RWPE2 (cell line): ENCODE data around the gene DHPS.
A peak's percentile ranks its signal among the peaks of the same experiment; 100 is the strongest.

Source experiments
- ATAC-seq: fragments of 200-7000 bp; cut with Tn5 transposase; 3 replicates; pipeline ENCODE4 v1.9.1; 2021; ENCODE audit warnings: low read depth
- DNase-seq: peaks from one replicate; pipeline ENCODE4 v3.0.0-alpha.2; 2020; ENCODE audit warnings: low spot score
- H3K27ac ChIP-seq: fragments of 450-650 bp; 2 replicates; pipeline ENCODE4 v1.5.1; 2017; ENCODE audit warnings: mild to moderate bottlenecking; ENCODE audit not compliant: poor library complexity, severe bottlenecking
- H3K27me3 ChIP-seq: fragments of 250-450 bp; sonication (Bioruptor Pico); 2 replicates; pipeline ENCODE4 v1.5.1; 2021; ENCODE audit warnings: mild to moderate bottlenecking, moderate library complexity; ENCODE audit not compliant: insufficient read depth, poor library complexity, severe bottlenecking
- H3K36me3 ChIP-seq: fragments of 250-450 bp; sonication (Bioruptor Pico); 2 replicates; pipeline ENCODE4 v1.5.1; 2020; ENCODE audit warnings: low read depth, mild to moderate bottlenecking, moderate library complexity
- H3K4me1 ChIP-seq: fragments of 250-450 bp; sonication (Bioruptor Pico); 2 replicates; pipeline ENCODE4 v1.5.1; 2021; ENCODE audit warnings: mild to moderate bottlenecking, moderate library complexity; ENCODE audit not compliant: insufficient read depth, poor library complexity, severe bottlenecking
- H3K4me3 ChIP-seq: fragments of 250-450 bp; sonication (Bioruptor Pico); 2 replicates; pipeline ENCODE4 v1.5.1; 2021; ENCODE audit warnings: mild to moderate bottlenecking, moderate library complexity; ENCODE audit not compliant: severe bottlenecking
- H3K9me3 ChIP-seq: fragments of 250-450 bp; sonication (Bioruptor Pico); 2 replicates; pipeline ENCODE4 v1.5.1; 2021; ENCODE audit warnings: mild to moderate bottlenecking, moderate library complexity; ENCODE audit not compliant: severe bottlenecking
- CTCF ChIP-seq: fragments of 450-650 bp; IDR thresholded peaks from one replicate; pipeline ENCODE4 v1.5.1; 2017; ENCODE audit warnings: mild to moderate bottlenecking, moderate library complexity; ENCODE audit not compliant: poor library complexity, severe bottlenecking

Gene DHPS

GRCh38 chr19:12696366-12697335 lies 15.0 kb upstream of the DHPS start, which contains the start of gene FBXW9:
Gene FBXW9 (minus strand): TSS chr19:12696631. CDS start chr19:12696581, 50 bp downstream.
- TF ChIP-seq CTCF, result no peak
- no peaks in the 10 kb centered on the region for H3K4me1 ChIP-seq
- H3K4me3 ChIP-seq, result peak within 1 kb of the TSS; percentile 73
- peaks cover 19% of the 10 kb centered on the region for H3K36me3 ChIP-seq
- H3K9me3 ChIP-seq, result no peaks in the 10 kb centered on the region
- DNase-seq, result peak; percentile 88
- H3K27me3 ChIP-seq, result no peaks in the 10 kb centered on the region
- ATAC-seq, result peak; percentile 80
- peak within 1 kb of the TSS; percentile 12 for H3K27ac ChIP-seq

- DNase-seq (no peak), ATAC-seq (peak; percentile 15)
- no peak for TF ChIP-seq CTCF
- Histone ChIP-seq H3K9me3 (no peaks in the 10 kb centered on the region), H3K36me3 (peaks cover 12% of the 10 kb centered on the region), H3K4me1 (no peaks in the 10 kb centered on the region), H3K4me3 (peak overlapping the region; percentile 73), H3K27ac (peak overlapping the region; percentile 12), H3K27me3 (no peaks in the 10 kb centered on the region)
Measured at GRCh38 chr19:12695997-12696365, 14.3 kb upstream of the DHPS start.

- Histone ChIP-seq H3K9me3 (no peaks in the 10 kb centered on the region), H3K4me3 (peak overlapping the region; percentile 73), H3K27me3 (no peaks in the 10 kb centered on the region), H3K36me3 (peaks cover 9% of the 10 kb centered on the region), H3K27ac (peak overlapping the region; percentile 12), H3K4me1 (no peaks in the 10 kb centered on the region)
- DNase-seq (no peak), ATAC-seq (no peak)
- TF ChIP-seq CTCF, result no peak
Measured at GRCh38 chr19:12695514-12695913, 13.8 kb upstream of the DHPS start.

GRCh38 chr19:12695096-12695495 lies 13.4 kb upstream of the DHPS start:
- Histone ChIP-seq H3K9me3 (no peaks in the 10 kb centered on the region), H3K36me3 (peaks cover 9% of the 10 kb centered on the region), H3K27ac (no peak overlapping the region), H3K4me1 (no peaks in the 10 kb centered on the region), H3K27me3 (no peaks in the 10 kb centered on the region), H3K4me3 (no peak overlapping the region)
- no peak for ATAC-seq
- no peak for TF ChIP-seq CTCF
- DNase-seq, result no peak

GRCh38 chr19:12694641-12695040 lies 13.0 kb upstream of the DHPS start:
- ATAC-seq (no peak), DNase-seq (no peak)
- H3K9me3 ChIP-seq, result no peaks in the 10 kb centered on the region
- TF ChIP-seq CTCF, result no peak
- H3K27ac ChIP-seq, result no peak overlapping the region
- H3K36me3 ChIP-seq, result peaks cover 9% of the 10 kb centered on the region
- no peaks in the 10 kb centered on the region for H3K4me1 ChIP-seq
- H3K4me3 ChIP-seq, result no peak overlapping the region
- H3K27me3 ChIP-seq, result no peaks in the 10 kb centered on the region
